ENCODE measurements around the gene SPC25. TPM values are rescaled to one million over a fixed set of nuclear protein-coding genes. Genes with fewer than 3 reads are reported as not detected.
A peak's percentile ranks its signal among the peaks of the same experiment; 100 is the strongest.

The SPC25 gene
- total and polyA plus RNA-seq, 2 of the 13 experiments (the other 11 are each of a cell fraction or from before 2014, with no cell fraction given), result 11.3 to 26.5 TPM

DNA sequence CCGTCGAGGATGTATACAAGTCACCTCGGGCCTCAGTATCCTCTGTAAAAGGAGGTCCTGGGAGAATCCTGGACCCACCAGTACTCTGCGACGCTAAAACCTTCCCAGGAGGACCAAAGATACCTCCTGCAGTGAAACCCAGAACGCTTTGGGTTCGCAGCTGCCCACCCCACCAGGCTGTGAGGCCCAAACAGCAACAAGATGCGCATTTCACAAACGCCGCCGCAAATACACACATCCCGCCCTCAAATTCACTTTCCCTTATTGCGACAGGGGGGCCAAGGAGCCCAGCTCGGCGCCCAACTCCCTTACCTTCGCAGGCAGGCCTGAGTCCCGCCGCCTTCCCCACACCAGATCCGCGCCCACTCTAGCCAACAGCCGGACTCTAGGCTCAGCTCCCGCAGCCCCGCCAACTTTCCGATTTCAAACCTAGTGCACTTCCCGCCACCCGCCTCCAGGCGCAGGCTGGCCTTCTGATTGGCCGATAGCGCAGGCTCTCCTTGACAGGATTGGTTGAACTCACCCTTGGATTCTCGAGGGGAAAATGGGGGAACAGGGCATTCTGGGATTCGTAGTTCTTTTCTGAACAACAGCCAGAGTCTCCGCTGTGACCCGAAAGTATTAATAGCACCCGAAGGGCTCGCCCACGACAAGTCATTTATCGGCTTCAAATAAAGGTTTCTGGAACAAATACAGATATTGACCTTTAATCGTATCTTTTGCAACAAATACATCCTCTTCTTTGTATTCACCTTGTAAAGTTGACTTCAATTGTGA is at the start of gene SPC25 (continued):
- TF ChIP-seq, protein P1, sequence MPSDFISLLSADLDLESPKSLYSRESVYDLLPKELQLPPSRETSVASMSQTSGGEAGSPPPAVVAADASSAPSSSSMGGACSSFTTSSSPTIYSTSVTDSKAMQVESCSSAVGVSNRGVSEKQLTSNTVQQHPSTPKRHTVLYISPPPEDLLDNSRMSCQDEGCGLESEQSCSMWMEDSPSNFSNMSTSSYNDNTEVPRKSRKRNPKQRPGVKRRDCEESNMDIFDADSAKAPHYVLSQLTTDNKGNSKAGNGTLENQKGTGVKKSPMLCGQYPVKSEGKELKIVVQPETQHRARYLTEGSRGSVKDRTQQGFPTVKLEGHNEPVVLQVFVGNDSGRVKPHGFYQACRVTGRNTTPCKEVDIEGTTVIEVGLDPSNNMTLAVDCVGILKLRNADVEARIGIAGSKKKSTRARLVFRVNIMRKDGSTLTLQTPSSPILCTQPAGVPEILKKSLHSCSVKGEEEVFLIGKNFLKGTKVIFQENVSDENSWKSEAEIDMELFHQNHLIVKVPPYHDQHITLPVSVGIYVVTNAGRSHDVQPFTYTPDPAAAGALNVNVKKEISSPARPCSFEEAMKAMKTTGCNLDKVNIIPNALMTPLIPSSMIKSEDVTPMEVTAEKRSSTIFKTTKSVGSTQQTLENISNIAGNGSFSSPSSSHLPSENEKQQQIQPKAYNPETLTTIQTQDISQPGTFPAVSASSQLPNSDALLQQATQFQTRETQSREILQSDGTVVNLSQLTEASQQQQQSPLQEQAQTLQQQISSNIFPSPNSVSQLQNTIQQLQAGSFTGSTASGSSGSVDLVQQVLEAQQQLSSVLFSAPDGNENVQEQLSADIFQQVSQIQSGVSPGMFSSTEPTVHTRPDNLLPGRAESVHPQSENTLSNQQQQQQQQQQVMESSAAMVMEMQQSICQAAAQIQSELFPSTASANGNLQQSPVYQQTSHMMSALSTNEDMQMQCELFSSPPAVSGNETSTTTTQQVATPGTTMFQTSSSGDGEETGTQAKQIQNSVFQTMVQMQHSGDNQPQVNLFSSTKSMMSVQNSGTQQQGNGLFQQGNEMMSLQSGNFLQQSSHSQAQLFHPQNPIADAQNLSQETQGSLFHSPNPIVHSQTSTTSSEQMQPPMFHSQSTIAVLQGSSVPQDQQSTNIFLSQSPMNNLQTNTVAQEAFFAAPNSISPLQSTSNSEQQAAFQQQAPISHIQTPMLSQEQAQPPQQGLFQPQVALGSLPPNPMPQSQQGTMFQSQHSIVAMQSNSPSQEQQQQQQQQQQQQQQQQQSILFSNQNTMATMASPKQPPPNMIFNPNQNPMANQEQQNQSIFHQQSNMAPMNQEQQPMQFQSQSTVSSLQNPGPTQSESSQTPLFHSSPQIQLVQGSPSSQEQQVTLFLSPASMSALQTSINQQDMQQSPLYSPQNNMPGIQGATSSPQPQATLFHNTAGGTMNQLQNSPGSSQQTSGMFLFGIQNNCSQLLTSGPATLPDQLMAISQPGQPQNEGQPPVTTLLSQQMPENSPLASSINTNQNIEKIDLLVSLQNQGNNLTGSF (CRISPR knock-in tag; IDR thresholded peaks at IDR 0.05), result no peak
- TF ChIP-seq JDP2 (CRISPR knock-in tag; IDR thresholded peaks at IDR 0.05; ENCODE audit: borderline replicate concordance) (no peak), ZSCAN30 (CRISPR knock-in tag; IDR thresholded peaks at IDR 0.05) (no peak), KLF15 (CRISPR knock-in tag; IDR thresholded peaks at IDR 0.05; ENCODE audit: borderline replicate concordance) (no peak), SUZ12 (IDR thresholded peaks at IDR 0.05; ENCODE audit: low read depth, low read length) (peak; percentile 84), ZNF335 (CRISPR knock-in tag; IDR thresholded peaks at IDR 0.05) (no peak), TAF15 (IDR thresholded peaks at IDR 0.05; ENCODE audit: low read depth, low read length, poor library complexity, severe bottlenecking) (no peak), ZNF33B (CRISPR knock-in tag; IDR thresholded peaks at IDR 0.05) (peak; percentile 55; the same call in 1 of the 2 replicates), PTBP1 (IDR thresholded peaks at IDR 0.05; ENCODE audit: low read depth, low read length, poor library complexity, severe bottlenecking) (no peak), ATF7 (IDR thresholded peaks at IDR 0.05) (no peak), ATF7 (CRISPR knock-in tag; IDR thresholded peaks at IDR 0.05) (no peak), ZKSCAN1 (IDR thresholded peaks at IDR 0.05; ENCODE audit: low read length) (no peak), TOPORS (CRISPR knock-in tag; IDR thresholded peaks at IDR 0.05) (0 out of 2 replicates have a peak, but pooled peaks have one; percentile 47), ZNF788 (CRISPR knock-in tag; IDR thresholded peaks at IDR 0.05; ENCODE audit: borderline replicate concordance) (peak; percentile 82; the same call in 1 of the 2 replicates), NCOA5 (CRISPR knock-in tag; IDR thresholded peaks at IDR 0.05) (no peak), PHF5A (CRISPR knock-in tag; IDR thresholded peaks at IDR 0.05; ENCODE audit: low read depth, unreplicated experiment) (no peak)
- TF ChIP-seq, protein P2, sequence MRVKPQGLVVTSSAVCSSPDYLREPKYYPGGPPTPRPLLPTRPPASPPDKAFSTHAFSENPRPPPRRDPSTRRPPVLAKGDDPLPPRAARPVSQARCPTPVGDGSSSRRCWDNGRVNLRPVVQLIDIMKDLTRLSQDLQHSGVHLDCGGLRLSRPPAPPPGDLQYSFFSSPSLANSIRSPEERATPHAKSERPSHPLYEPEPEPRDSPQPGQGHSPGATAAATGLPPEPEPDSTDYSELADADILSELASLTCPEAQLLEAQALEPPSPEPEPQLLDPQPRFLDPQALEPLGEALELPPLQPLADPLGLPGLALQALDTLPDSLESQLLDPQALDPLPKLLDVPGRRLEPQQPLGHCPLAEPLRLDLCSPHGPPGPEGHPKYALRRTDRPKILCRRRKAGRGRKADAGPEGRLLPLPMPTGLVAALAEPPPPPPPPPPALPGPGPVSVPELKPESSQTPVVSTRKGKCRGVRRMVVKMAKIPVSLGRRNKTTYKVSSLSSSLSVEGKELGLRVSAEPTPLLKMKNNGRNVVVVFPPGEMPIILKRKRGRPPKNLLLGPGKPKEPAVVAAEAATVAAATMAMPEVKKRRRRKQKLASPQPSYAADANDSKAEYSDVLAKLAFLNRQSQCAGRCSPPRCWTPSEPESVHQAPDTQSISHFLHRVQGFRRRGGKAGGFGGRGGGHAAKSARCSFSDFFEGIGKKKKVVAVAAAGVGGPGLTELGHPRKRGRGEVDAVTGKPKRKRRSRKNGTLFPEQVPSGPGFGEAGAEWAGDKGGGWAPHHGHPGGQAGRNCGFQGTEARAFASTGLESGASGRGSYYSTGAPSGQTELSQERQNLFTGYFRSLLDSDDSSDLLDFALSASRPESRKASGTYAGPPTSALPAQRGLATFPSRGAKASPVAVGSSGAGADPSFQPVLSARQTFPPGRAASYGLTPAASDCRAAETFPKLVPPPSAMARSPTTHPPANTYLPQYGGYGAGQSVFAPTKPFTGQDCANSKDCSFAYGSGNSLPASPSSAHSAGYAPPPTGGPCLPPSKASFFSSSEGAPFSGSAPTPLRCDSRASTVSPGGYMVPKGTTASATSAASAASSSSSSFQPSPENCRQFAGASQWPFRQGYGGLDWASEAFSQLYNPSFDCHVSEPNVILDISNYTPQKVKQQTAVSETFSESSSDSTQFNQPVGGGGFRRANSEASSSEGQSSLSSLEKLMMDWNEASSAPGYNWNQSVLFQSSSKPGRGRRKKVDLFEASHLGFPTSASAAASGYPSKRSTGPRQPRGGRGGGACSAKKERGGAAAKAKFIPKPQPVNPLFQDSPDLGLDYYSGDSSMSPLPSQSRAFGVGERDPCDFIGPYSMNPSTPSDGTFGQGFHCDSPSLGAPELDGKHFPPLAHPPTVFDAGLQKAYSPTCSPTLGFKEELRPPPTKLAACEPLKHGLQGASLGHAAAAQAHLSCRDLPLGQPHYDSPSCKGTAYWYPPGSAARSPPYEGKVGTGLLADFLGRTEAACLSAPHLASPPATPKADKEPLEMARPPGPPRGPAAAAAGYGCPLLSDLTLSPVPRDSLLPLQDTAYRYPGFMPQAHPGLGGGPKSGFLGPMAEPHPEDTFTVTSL (CRISPR knock-in tag; IDR thresholded peaks at IDR 0.05; ENCODE audit: borderline replicate concordance), result no peak
- TF ChIP-seq, protein P3, sequence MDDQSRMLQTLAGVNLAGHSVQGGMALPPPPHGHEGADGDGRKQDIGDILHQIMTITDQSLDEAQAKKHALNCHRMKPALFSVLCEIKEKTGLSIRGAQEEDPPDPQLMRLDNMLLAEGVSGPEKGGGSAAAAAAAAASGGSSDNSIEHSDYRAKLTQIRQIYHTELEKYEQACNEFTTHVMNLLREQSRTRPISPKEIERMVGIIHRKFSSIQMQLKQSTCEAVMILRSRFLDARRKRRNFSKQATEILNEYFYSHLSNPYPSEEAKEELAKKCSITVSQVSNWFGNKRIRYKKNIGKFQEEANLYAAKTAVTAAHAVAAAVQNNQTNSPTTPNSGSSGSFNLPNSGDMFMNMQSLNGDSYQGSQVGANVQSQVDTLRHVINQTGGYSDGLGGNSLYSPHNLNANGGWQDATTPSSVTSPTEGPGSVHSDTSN (CRISPR knock-in tag; IDR thresholded peaks at IDR 0.05; ENCODE audit: borderline replicate concordance), result no peak

Measured in HepG2 (cell line).